Endothelial cell of umbilical vein (primary cell): ENCODE results near the gene WDR13.

Experiments used
- CTCF ChIP-seq, 2 donors: IDR thresholded peaks; 1 replicate in 1 of 2; 2 replicates in 1 of 2; pipeline ENCODE4 v1.5.1; 2011; ENCODE audit warnings: low read length in 2 of 2, mild to moderate bottlenecking in 2 of 2, moderate library complexity in 2 of 2, control low read depth in 1 of 2, inconsistent platforms in 1 of 2, low read depth in 1 of 2; ENCODE audit not compliant: insufficient read depth in 1 of 2; ENCODE audit errors: extremely low read depth in 1 of 2
- POLR2A ChIP-seq: IDR thresholded peaks from 2 replicates; pipeline ENCODE4 v1.6.1; 2012; ENCODE audit warnings: low read depth, mild to moderate bottlenecking, control low read depth, low read length
- POLR2AphosphoS5 ChIP-seq: IDR thresholded peaks from 2 replicates; pipeline ENCODE4 v1.6.1; 2012; ENCODE audit warnings: low read depth, mild to moderate bottlenecking, control low read depth, low read length, moderate library complexity; ENCODE audit not compliant: insufficient read depth

- TF ChIP-seq CTCF (IDR thresholded peaks at IDR 0.05; ENCODE audit: extremely low read depth in 1 of 2, insufficient read depth in 1 of 2, low read depth in 1 of 2, low read length in 2 of 2) (peak in 1 of 2 donors; percentile 1), POLR2AphosphoS5 (no peak), POLR2A (no peak)
Measured at GRCh38 chrX:48606091-48606490, 8.8 kb downstream of the WDR13 start.
